ENCODE measurements around the gene ZNF507.
"Not testable (repeated sequence)": the region's sequence is repeated elsewhere in the genome, so short reads cannot be mapped to it uniquely, and the experiment has no call there.

ZNF507 gene

DNA sequence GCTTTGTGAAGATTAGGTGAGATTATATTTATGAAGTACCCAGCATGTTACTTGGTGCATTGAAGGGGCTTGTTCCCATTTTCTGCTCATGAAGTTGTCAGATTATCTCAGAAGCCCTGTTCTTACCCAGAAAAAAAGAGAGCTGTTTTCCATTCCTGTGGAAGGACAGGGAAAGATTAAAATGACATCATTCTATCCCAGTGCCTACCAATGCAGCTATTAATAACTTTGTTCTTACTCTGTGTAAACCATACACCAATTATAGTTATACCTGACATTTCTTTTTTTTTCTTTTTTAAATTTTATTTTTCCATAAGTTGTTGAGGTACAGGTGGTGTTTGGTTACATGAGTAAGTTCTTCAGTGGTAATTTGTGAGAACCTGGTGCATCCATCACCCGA lies 18.6 kb downstream of the ZNF507 start:
- peaks cover 57% of the 10 kb centered on the region for H3K36me3 Mint-ChIP-seq (ENCODE audit: insufficient read depth)
- peak overlapping the region; percentile 46 to 68 for H3K27ac Mint-ChIP-seq
- no peak overlapping the region for H3K4me3 Mint-ChIP-seq

DNA sequence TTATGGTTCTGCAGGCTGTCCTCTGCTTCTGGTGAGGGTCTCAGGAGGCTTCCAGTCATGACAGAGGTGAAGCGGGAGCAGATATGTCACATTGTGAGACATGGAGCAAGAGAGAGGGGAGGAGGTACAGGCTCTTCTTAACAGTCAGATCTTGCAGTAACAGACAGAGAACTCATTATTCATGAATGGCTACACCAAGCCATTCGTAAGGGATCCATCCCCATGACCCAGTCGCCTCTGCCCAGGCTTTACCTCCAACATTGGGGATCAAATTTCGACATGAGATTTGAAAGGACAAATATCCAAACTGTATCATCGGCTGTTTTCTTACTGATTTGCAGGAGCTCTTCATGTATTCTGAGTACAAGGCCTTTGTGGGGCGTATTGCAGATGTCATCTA lies 21.7 kb downstream of the ZNF507 start:
- H3K4me3 Mint-ChIP-seq, result no peak overlapping the region
- ATAC-seq (replicated peaks) (no peak), DNase-seq (no peak)
- H3K27ac Mint-ChIP-seq, result peak overlapping the region; percentile 38 to 71
- peaks cover 52% of the 10 kb centered on the region for H3K36me3 Mint-ChIP-seq (ENCODE audit: insufficient read depth)
- H3K9me3 Mint-ChIP-seq, result no peaks in the 10 kb centered on the region
- peaks cover 50 to 76% of the 10 kb centered on the region in 2 donors for H3K4me1 Mint-ChIP-seq (ENCODE audit: low read depth in 2 of 2)
- H3K27me3 Mint-ChIP-seq, result no peaks in the 10 kb centered on the region

More for the DNA sequence above, 18.6 kb downstream of the ZNF507 start:
- no peaks in the 10 kb centered on the region for H3K27me3 Mint-ChIP-seq
- no peak for DNase-seq
- no peak for ATAC-seq (replicated peaks)
- no peaks in the 10 kb centered on the region for H3K9me3 Mint-ChIP-seq
- peaks cover 48 to 64% of the 10 kb centered on the region in 2 donors for H3K4me1 Mint-ChIP-seq (ENCODE audit: low read depth in 2 of 2)

DNA sequence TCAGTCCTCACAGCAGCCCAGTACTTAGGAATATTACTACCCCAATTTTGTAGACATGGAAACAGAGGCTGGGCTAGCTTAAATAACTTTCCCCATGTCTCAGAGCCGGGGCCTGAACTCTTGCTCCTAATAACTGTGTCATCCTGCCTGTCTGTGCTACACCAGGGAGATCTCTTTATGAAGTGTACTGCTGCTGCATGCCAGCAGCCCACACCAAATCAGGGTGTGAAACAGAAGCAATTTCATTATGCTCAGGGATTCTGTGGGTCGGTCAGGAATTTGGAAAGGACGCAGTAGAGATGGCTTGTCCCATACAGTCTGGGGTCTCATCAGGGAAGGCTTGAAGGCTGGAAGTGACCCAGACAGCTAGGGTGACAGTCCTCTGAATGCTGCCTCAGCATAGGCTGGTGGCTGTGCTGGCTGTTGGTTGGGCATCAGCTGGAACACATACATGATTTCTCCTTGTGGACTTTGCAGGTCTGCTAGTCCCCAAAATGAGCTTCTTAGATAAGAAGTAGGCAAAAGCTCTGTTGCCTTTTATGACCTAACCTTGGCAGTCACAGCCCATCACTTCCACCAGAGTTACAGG lies 22.6 kb downstream of the ZNF507 start:
- no peak for ATAC-seq (replicated peaks)
- peaks cover 46 to 68% of the 10 kb centered on the region in 2 donors for H3K4me1 Mint-ChIP-seq (ENCODE audit: low read depth in 2 of 2)
- H3K27me3 Mint-ChIP-seq, result no peaks in the 10 kb centered on the region
- peaks cover 51% of the 10 kb centered on the region for H3K36me3 Mint-ChIP-seq (ENCODE audit: insufficient read depth)
- no peak for DNase-seq
- H3K4me3 Mint-ChIP-seq, result no peak overlapping the region
- H3K9me3 Mint-ChIP-seq, result no peaks in the 10 kb centered on the region
- peak overlapping the region; percentile 65 to 73 for H3K27ac Mint-ChIP-seq

DNA sequence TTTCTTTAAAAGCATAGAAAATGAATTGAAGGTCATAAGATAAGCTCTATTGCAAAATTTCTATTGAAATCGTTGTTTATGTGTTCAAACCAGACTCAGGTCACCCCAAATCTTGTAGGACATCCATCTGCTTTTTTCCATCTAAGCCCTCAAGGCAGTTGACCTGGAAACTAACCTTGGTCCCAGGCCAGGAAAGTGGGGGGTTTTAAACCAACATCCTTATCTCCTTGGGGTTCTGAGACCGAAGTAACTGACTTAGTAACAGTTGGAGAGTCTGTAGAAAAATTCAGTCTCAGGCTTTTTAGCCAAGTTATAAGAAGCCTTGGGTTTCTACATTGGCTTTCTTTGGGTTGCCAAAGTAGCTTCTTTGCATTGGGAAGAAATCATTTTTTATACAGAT lies 23.4 kb downstream of the ZNF507 start:
- H3K9me3 Mint-ChIP-seq, result no peaks in the 10 kb centered on the region
- H3K4me1 Mint-ChIP-seq (ENCODE audit: low read depth in 2 of 2), result peaks cover 41 to 65% of the 10 kb centered on the region in 2 donors
- DNase-seq (no peak), ATAC-seq (replicated peaks) (no peak)
- H3K27me3 Mint-ChIP-seq, result no peaks in the 10 kb centered on the region
- H3K4me3 Mint-ChIP-seq, result no peak overlapping the region
- peaks cover 50% of the 10 kb centered on the region for H3K36me3 Mint-ChIP-seq (ENCODE audit: insufficient read depth)
- H3K27ac Mint-ChIP-seq, result peak overlapping the region in 1 of 2 donors; percentile 73

DNA sequence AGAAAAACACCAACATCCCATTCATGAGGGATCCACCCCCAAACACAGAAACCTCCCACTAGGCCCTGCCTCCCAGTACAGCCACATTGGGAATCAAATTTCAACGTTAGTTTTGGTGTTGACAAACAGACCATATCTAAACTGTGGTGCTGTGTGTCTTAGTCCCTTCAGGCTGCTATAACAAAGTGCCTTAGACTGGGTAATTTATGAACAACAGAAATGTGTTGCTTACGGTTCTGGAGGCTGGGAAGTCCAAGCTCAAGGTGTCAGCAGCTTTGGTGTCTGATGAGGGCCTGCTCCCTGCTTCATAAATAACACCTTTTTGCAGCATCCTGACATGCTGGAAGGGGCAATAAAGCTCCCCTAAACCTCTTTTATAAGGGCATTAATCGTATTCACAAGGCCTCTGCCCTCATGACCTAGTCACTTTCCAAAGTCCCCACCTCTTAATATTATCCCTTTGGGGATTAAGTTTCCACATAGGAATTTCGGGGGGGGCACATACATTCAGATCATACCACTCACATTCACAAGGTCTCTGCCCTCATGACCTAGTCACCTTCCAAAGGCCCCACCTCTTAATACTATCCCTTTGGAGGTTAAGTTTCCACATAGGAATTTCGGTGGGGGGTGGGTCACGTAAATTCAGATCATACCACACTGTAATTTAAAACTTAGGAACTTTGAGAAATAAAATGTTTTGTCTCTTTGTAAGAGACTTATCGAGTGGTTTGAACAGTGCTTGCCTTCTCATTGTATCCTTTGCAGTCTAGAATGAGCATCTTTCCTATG lies 27.5 kb downstream of the ZNF507 start:
- Mint-ChIP-seq H3K9me3 (no peaks in the 10 kb centered on the region), H3K27ac (peak overlapping the region in 1 of 2 donors; percentile 9), H3K27me3 (no peaks in the 10 kb centered on the region), H3K4me1 (ENCODE audit: low read depth in 2 of 2) (peaks cover 14 to 34% of the 10 kb centered on the region in 2 donors), H3K4me3 (no peak overlapping the region), H3K36me3 (ENCODE audit: insufficient read depth) (peaks cover 42% of the 10 kb centered on the region)
- no peak for DNase-seq
- no peak for ATAC-seq (replicated peaks)

DNA sequence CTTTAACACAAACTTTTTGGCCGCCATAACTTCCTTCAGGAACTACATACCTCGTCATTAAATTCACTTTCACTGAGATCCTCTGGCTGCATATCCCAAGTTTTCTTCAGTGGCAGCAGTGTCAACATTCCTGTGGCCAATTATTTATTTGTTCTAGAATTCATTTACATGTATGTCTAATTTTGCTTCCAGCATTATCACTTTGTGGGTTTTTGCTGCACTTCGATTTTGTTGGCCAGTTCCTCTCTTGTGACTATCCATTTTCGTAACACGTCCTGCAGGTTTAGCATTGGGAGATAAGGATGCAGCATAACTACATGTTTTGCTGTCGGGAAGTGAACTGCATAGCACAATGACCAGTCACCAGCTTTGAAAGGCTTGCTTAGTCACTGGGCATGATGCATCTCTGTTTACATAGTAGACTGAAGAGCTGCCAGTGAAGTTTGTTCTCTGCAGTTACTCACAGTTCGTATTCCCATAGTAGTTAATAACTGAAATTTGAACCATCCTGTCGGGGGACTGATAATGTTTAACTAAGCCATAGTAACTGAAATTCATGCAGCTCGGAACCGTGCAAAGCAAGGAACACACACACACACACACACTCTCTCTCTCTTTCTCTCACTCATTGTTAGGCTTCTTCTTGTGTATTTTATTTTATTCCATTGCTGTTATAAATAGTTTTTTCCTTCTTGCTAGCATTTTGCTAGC lies 28.3 kb downstream of the ZNF507 start:
- peak overlapping the region in 1 of 2 donors; percentile 49 for H3K27ac Mint-ChIP-seq
- H3K4me3 Mint-ChIP-seq, result no peak overlapping the region
- ATAC-seq (replicated peaks) (no peak), DNase-seq (no peak)
- no peaks in the 10 kb centered on the region for H3K27me3 Mint-ChIP-seq
- H3K4me1 Mint-ChIP-seq (ENCODE audit: low read depth in 2 of 2), result peaks cover 9 to 28% of the 10 kb centered on the region in 2 donors
- H3K36me3 Mint-ChIP-seq (ENCODE audit: insufficient read depth), result peaks cover 48% of the 10 kb centered on the region
- H3K9me3 Mint-ChIP-seq, result no peaks in the 10 kb centered on the region

DNA sequence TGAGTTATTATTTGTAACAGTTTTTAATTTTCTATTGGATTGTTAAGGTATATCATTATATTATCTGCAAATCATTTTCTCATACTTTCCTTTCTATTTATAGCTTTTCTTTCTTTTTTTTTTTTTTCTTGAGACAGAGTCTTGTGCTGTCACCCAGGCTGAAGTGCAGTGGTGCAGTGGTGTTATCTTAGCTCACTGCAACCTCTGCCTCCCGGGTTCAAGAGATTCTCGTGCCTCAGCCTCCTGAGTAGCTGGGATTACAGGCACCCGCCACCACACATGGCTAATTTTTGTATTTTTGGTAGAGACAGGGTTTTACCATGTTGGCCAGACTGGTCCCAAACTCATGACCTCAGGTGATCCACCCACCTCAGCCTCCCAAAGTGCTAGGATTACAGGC lies 29.0 kb downstream of the ZNF507 start:
- Mint-ChIP-seq H3K4me1 (ENCODE audit: low read depth in 2 of 2) (peaks cover 7 to 22% of the 10 kb centered on the region in 2 donors), H3K27ac (peak overlapping the region in 1 of 2 donors; percentile 49), H3K36me3 (ENCODE audit: insufficient read depth) (peaks cover 48% of the 10 kb centered on the region)
- not testable (repeated sequence) for H3K4me3 Mint-ChIP-seq; ATAC-seq (replicated peaks); H3K27me3 Mint-ChIP-seq; H3K9me3 Mint-ChIP-seq; DNase-seq

DNA sequence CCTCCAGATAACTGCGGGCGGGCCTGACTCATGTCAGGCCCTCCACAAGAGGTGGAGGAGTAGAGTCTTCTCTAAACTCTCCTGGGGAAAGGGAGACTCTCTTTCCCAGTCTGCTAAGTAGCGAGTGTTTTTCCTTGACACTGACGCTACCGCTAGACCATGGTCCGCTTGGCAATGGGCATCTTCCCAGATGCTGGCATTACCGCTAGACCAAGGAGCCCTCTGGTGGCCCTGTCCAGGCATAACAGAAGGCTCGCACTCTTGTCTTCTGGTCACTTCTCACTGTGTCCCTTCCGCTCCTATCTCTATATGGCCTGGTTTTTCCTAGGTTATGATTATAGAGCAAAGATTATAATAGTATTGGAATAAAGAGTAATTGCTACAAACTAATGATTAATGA lies 31.7 kb downstream of the ZNF507 start:
- H3K27ac Mint-ChIP-seq; ATAC-seq (replicated peaks); DNase-seq; H3K4me3 Mint-ChIP-seq; H3K9me3 Mint-ChIP-seq; H3K27me3 Mint-ChIP-seq: not testable (repeated sequence)
- Mint-ChIP-seq H3K4me1 (ENCODE audit: low read depth in 2 of 2) (peaks cover 6 to 16% of the 10 kb centered on the region in 2 donors), H3K36me3 (ENCODE audit: insufficient read depth) (peaks cover 49% of the 10 kb centered on the region)

DNA sequence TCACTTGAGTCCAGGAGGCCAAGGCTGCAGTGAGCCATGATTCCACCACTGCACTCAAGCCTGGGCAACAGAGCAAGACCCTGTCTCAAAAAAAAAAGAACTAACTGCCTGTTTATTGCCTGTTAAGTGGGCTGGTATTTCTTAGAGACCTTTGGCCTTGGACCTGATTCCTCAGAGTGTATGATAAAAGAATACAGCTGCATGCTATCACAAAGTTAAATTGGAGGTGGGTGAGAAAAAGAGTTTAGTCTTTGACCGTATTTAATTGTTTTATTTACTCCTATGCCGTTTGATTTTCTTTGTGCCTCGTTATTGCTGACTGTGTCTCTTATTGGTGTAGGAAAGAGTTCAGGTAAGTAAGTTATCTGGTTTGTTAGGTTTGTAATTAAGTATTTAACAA lies 34.9 kb downstream of the ZNF507 start:
- ATAC-seq (replicated peaks) (no peak), DNase-seq (no peak)
- no peaks in the 10 kb centered on the region for H3K9me3 Mint-ChIP-seq
- no peaks in the 10 kb centered on the region for H3K27me3 Mint-ChIP-seq
- H3K4me3 Mint-ChIP-seq, result no peak overlapping the region
- H3K36me3 Mint-ChIP-seq (ENCODE audit: insufficient read depth), result peaks cover 54% of the 10 kb centered on the region
- peaks cover 6% of the 10 kb centered on the region in 2 donors for H3K4me1 Mint-ChIP-seq (ENCODE audit: low read depth in 2 of 2)
- no peak overlapping the region for H3K27ac Mint-ChIP-seq

DNA sequence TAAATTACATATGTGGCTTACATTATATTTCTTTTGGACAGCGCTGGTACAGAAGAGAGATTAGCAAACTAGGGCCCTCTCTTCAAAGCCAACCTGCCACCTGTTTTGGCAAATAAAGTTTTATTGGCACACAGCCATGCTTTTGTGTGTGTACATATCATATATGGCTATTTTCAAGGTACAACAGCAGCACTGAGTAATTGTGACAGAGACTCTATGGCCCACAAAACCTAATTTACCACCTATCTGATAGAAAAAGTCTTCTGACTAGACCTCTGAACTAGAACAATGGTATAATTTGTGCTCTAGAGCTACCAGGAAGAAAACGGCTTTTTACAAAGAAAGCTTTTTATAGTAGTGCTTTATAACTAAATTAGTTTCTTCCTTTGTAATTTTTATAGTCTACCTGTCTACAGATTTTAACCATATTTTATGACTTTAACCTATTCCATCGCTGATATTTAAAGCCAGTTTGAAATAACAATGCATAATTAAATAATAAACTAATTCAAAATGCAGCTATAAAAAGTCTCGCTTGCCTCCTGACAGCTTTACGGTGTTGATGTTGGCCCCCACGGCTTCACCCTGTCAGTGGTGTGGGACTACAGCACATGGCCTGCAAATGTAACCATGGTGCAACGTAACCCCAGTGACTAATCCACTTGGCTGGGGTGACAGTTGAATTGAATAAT lies 42.4 kb downstream of the ZNF507 start:
- no peak overlapping the region for H3K27ac Mint-ChIP-seq
- H3K36me3 Mint-ChIP-seq (ENCODE audit: insufficient read depth), result peaks cover 15% of the 10 kb centered on the region
- DNase-seq (no peak), ATAC-seq (replicated peaks) (no peak)
- no peak overlapping the region for H3K4me3 Mint-ChIP-seq
- no peaks in the 10 kb centered on the region for H3K4me1 Mint-ChIP-seq (ENCODE audit: low read depth in 2 of 2)
- H3K27me3 Mint-ChIP-seq, result no peaks in the 10 kb centered on the region
- H3K9me3 Mint-ChIP-seq, result no peaks in the 10 kb centered on the region

DNA sequence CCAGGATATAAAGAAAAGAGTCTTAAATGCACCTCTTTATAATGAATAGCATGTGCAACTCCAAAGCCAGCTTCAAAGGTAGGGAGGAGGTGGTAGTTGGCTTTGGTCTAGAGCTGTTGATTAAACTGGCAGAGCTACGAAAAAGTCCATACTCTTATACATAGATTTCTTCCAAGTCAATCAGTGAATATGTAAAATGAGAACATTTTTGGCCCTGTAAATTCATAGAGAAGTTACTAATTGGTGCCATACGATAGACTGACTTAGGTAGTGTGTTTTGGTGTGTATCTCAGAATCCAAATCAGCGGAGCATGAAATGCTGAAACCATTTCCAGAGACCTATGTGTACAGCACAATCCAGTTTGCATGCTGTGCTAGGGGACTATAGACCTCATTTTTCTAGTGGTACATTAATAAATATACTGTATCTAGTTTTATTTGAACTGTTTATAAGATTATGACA lies 43.0 kb downstream of the ZNF507 start:
- no peak overlapping the region for H3K27ac Mint-ChIP-seq
- DNase-seq, result no peak

DNA sequence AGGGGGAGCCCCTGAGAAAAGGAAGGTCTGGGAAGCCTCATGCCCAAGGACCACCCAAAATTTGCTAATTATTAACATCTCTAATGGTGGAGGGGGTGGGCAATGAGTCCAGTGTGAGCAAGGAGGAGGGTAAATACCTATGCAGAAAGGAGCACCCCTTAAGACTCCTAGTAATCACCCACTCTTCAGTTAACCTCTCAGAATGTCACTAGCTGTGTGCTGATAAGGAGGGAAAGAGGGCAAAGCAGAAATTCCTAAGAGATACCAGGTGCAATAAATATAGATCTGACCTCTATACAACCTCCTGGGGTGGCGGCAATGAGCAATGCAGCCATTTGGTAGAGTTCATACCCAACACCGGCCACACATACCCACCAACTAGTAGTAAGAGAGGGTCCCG lies 47.5 kb downstream of the ZNF507 start:
- Mint-ChIP-seq H3K36me3 (ENCODE audit: insufficient read depth) (peaks cover 4% of the 10 kb centered on the region), H3K27ac (no peak overlapping the region), H3K4me3 (no peak overlapping the region), H3K4me1 (ENCODE audit: low read depth in 2 of 2) (no peaks in the 10 kb centered on the region), H3K9me3 (no peaks in the 10 kb centered on the region), H3K27me3 (no peaks in the 10 kb centered on the region)
- ATAC-seq (replicated peaks), result no peak
- no peak for DNase-seq

More for the DNA sequence above, 43.0 kb downstream of the ZNF507 start:
- H3K4me3 Mint-ChIP-seq, result no peak overlapping the region
- no peaks in the 10 kb centered on the region for H3K27me3 Mint-ChIP-seq
- H3K9me3 Mint-ChIP-seq, result no peaks in the 10 kb centered on the region
- ATAC-seq (replicated peaks), result no peak
- H3K4me1 Mint-ChIP-seq (ENCODE audit: low read depth in 2 of 2), result no peaks in the 10 kb centered on the region
- peaks cover 10% of the 10 kb centered on the region for H3K36me3 Mint-ChIP-seq (ENCODE audit: insufficient read depth)

DNA sequence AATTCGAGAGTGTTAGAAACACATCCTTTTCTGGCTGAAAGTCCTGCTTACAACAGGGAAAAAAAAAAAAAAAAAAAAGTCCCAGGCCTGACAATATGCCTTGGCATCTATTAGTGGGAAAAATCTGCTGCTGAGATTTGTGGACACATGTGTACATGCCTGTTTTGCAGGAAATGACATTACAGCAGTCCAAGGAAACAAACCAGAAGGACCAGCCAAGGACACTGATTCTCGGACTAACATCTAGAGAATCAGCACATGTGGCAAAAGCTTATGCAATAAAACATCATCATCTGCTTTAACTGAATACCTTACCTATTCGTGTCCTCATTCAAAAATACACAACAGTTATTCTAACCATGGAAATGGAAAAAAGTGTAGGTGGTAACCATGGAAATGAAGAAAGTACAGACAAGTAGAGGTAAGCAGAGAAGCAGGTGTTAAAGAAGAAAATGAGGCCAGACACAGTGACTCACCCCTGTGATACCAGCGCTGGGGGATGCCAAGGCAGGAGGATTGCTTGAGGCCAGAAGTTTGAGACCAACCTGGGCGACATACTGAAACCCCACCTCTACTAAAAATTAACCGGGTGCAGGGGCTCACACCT lies 50.7 kb downstream of the ZNF507 start:
- no peaks in the 10 kb centered on the region for H3K9me3 Mint-ChIP-seq
- ATAC-seq (replicated peaks) (no peak), DNase-seq (no peak)
- H3K4me3 Mint-ChIP-seq, result no peak overlapping the region
- peaks cover 4% of the 10 kb centered on the region for H3K36me3 Mint-ChIP-seq (ENCODE audit: insufficient read depth)
- H3K27me3 Mint-ChIP-seq, result no peaks in the 10 kb centered on the region
- H3K4me1 Mint-ChIP-seq (ENCODE audit: low read depth in 2 of 2), result no peaks in the 10 kb centered on the region
- H3K27ac Mint-ChIP-seq, result no peak overlapping the region
